ENCODE measurements around the gene ZNHIT2.

GRCh38 chr11:65120831-65121230 lies 3.3 kb upstream of the ZNHIT2 start:
- TF ChIP-seq EZH2phosphoT487 (IDR thresholded peaks at IDR 0.05; ENCODE audit: low read depth) (no peak), CTCF (IDR thresholded peaks at IDR 0.05; ENCODE audit: low read depth, low read length) (no peak)
